HT1080 (cell line): Measurements from ENCODE around the gene TM9SF4. TPM values are rescaled to one million over a fixed set of nuclear protein-coding genes. Genes with fewer than 3 reads are reported as not detected.
"Not testable (repeated sequence)": the region's sequence is repeated elsewhere in the genome, so short reads cannot be mapped to it uniquely, and the experiment has no call there.

Source experiments
- DNase-seq: peaks from one replicate; pipeline ENCODE4 v3.0.0-alpha.2; 2015; ENCODE audit warnings: low read depth
- total RNA-seq: library from RNA; depleted of rRNA; stranded (reverse); fragments of >200 nt; shearing (Covaris generic); gene quantifications from 2 replicates; pipeline ENCODE4 v1.2.3, GENCODE V29; 2014

Gene TM9SF4
- total RNA-seq, 1 experiment from 2014 or later, result 28.0 TPM

- no peak for DNase-seq
Measured at GRCh38 chr20:32089637-32090362, 19.7 kb upstream of the TM9SF4 start.

GRCh38 chr20:32091888-32092346 is 17.6 kb upstream of the TM9SF4 start:
- DNase-seq, result peak; percentile 77

- DNase-seq, result no peak
Measured at GRCh38 chr20:32098786-32099185, 10.7 kb upstream of the TM9SF4 start.

GRCh38 chr20:32108814-32109391 is 611 bp upstream of the TM9SF4 start:
- no peak for DNase-seq

- DNase-seq, result no peak
Measured at GRCh38 chr20:32110173-32110704, 725 bp downstream of the TM9SF4 start.

- DNase-seq, result no peak
Measured at GRCh38 chr20:32110727-32111126, 1.2 kb downstream of the TM9SF4 start.

GRCh38 chr20:32111156-32111686 is 1.7 kb downstream of the TM9SF4 start:
- DNase-seq, result no peak

- DNase-seq, result no peak
Measured at GRCh38 chr20:32111753-32112152, 2.2 kb downstream of the TM9SF4 start.

GRCh38 chr20:32112841-32113240 is 3.3 kb downstream of the TM9SF4 start:
- DNase-seq, result no peak

GRCh38 chr20:32113591-32114260 is 4.2 kb downstream of the TM9SF4 start:
- no peak for DNase-seq

- no peak for DNase-seq
Measured at GRCh38 chr20:32114305-32114960, 4.9 kb downstream of the TM9SF4 start.

GRCh38 chr20:32115211-32115767 is 5.8 kb downstream of the TM9SF4 start:
- no peak for DNase-seq

- no peak for DNase-seq
Measured at GRCh38 chr20:32116079-32116521, 6.6 kb downstream of the TM9SF4 start.

GRCh38 chr20:32116796-32117195 is 7.3 kb downstream of the TM9SF4 start:
- not testable (repeated sequence) for DNase-seq

- not testable (repeated sequence) for DNase-seq
Measured at GRCh38 chr20:32118427-32118826, 8.9 kb downstream of the TM9SF4 start.

- no peak for DNase-seq
Measured at GRCh38 chr20:32119734-32120133, 10.2 kb downstream of the TM9SF4 start.

GRCh38 chr20:32121908-32122307 is 12.4 kb downstream of the TM9SF4 start:
- not testable (repeated sequence) for DNase-seq

GRCh38 chr20:32123088-32123487 is 13.6 kb downstream of the TM9SF4 start:
- no peak for DNase-seq

- DNase-seq, result no peak
Measured at GRCh38 chr20:32124916-32125454, 15.5 kb downstream of the TM9SF4 start.

- DNase-seq, result no peak
Measured at GRCh38 chr20:32125506-32125905, 16.0 kb downstream of the TM9SF4 start.

- DNase-seq, result no peak
Measured at GRCh38 chr20:32126919-32127318, 17.4 kb downstream of the TM9SF4 start.
